SJCRH30 (cell line): Measurements from ENCODE around the gene MEX3D. TPM values are rescaled to one million over a fixed set of nuclear protein-coding genes. Genes with fewer than 3 reads are reported as not detected.

Experiments used
- DNase-seq, 2 experiments: peaks; one replicate each; pipeline ENCODE4 v3.0.0-alpha.2; 2015 to 2020
- H3K27ac ChIP-seq: fragments of 250-450 bp; sonication (Bioruptor Pico); 2 replicates; pipeline ENCODE4 v1.5.1; 2020; ENCODE audit warnings: mild to moderate bottlenecking, moderate library complexity
- H3K27me3 ChIP-seq: fragments of 250-450 bp; sonication (Bioruptor Pico); 2 replicates; pipeline ENCODE4 v1.5.1; 2020; ENCODE audit warnings: mild to moderate bottlenecking, moderate library complexity
- H3K36me3 ChIP-seq: fragments of 250-450 bp; sonication (Bioruptor Pico); 2 replicates; pipeline ENCODE4 v1.5.1; 2020; ENCODE audit warnings: mild to moderate bottlenecking, moderate library complexity
- H3K4me1 ChIP-seq: fragments of 250-450 bp; sonication (Bioruptor Pico); 2 replicates; pipeline ENCODE4 v1.5.1; 2020; ENCODE audit warnings: mild to moderate bottlenecking, moderate library complexity
- H3K4me3 ChIP-seq: fragments of 250-450 bp; sonication (Bioruptor Pico); 2 replicates; pipeline ENCODE4 v1.5.1; 2020; ENCODE audit warnings: mild to moderate bottlenecking, moderate library complexity
- H3K9me3 ChIP-seq: fragments of 250-450 bp; sonication (Bioruptor Pico); replicated peaks from 2 replicates; pipeline ENCODE4 v1.5.1; 2020; ENCODE audit warnings: mild to moderate bottlenecking, moderate library complexity
- total RNA-seq: library from RNA; depleted of rRNA; stranded (reverse); fragments of >200 nt; shearing (Covaris generic); gene quantifications from 2 replicates; pipeline ENCODE4 v1.2.3, GENCODE V29; 2014; rRNA removed

MEX3D gene
- 47.5 and 49.2 TPM in 2 replicates for total RNA-seq

DNA sequence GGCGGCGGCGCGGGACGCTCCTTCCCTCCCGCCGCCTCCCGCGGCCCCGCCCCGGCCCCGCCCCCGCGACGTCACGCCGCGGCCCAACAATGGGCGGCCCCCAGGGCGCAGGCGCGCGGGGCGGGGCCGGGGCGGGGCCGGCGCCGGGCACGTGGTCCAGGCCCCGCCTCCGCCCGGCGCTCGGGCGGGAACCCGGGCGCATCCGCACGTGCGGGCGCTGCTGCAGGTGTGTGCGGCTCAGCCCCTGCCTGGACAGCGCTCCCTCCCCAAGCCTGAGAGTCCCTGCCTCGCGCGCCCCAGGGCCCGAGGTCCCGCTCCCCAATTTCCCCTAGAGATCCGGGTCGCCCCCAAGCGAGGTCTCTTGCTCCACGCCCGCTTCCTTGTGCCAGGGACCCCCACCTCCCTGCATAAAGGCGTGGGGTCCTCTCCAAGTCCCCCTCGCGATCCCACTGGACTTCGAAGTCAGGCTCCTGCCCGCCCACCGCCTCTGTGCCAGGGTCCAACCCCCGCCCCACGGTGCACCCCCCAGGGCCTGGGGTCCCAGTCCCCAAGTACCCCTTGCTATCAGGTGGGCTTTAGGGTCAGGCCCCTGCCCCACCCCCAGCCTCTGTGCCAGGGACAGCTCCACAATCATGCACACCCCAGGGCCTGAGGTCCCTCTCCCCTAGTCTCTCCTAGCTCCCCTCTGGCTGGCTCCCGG, at the start of gene MEX3D:
Gene MEX3D, minus strand, starts transcription at position 6 of the 700 bp plus-strand sequence. CDS start 267 bp downstream, outside the sequence.
- Histone ChIP-seq H3K4me1 (peaks cover 3% of the 10 kb centered on the region), H3K9me3 (no peaks in the 10 kb centered on the region), H3K27ac (peak within 1 kb of the TSS; percentile 88; the same call in 1 of the 2 replicates), H3K36me3 (0 out of 2 replicates have a peak, but pooled peaks cover 5% of the 10 kb centered on the region), H3K27me3 (no peaks in the 10 kb centered on the region), H3K4me3 (peak within 1 kb of the TSS; percentile 86)
- peak; percentile 67 to 82 for DNase-seq

DNA sequence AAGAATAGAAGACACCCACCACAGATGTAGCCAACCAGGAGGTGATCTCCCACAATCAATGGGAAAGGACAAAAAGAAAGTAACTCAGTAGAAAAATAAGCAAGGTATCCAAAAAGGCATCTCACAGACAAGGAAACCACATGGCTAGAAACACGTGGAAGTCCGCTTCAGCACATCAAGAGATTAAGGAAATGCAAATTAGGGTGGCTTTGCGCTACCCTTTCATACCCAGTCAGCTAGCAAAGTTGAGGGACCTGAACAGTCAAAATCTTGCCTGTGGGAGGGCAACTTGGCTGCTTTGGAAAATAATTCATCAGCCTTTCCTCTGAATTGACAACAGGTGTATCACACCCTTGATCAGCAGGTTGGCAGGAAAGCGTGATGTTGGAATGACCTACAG, 48.8 kb upstream of the MEX3D start:
- H3K36me3 ChIP-seq = peaks cover 47% of the 10 kb centered on the region
- H3K9me3 ChIP-seq = no peaks in the 10 kb centered on the region
- no peaks in the 10 kb centered on the region for H3K4me1 ChIP-seq
- H3K27me3 ChIP-seq = no peaks in the 10 kb centered on the region
- no peak overlapping the region for H3K27ac ChIP-seq
- no peak for DNase-seq
- no peak overlapping the region for H3K4me3 ChIP-seq

DNA sequence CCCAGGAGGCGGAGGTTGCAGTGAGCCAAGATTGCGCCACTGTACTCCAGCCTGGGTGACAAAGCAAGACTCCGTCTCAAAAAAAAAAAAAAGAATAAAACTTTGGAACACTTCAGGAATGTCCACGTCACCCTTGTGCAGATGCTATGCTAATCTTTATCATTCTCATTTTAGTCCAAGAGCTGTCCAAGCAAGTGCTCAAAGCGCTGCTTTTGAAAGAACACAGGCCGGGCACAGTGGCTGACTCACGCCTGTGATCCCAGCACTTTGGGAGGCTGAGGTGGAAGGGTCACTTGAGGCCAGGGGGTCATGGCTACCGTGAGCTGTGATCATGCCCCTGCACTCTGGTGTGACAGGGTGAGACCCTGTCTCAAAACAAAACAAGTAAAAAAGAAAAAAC, 48.3 kb upstream of the MEX3D start:
- H3K4me1 ChIP-seq = no peaks in the 10 kb centered on the region
- H3K36me3 ChIP-seq = peaks cover 50% of the 10 kb centered on the region
- no peak overlapping the region for H3K4me3 ChIP-seq
- no peaks in the 10 kb centered on the region for H3K27me3 ChIP-seq
- no peak for DNase-seq
- no peaks in the 10 kb centered on the region for H3K9me3 ChIP-seq
- H3K27ac ChIP-seq = no peak overlapping the region

DNA sequence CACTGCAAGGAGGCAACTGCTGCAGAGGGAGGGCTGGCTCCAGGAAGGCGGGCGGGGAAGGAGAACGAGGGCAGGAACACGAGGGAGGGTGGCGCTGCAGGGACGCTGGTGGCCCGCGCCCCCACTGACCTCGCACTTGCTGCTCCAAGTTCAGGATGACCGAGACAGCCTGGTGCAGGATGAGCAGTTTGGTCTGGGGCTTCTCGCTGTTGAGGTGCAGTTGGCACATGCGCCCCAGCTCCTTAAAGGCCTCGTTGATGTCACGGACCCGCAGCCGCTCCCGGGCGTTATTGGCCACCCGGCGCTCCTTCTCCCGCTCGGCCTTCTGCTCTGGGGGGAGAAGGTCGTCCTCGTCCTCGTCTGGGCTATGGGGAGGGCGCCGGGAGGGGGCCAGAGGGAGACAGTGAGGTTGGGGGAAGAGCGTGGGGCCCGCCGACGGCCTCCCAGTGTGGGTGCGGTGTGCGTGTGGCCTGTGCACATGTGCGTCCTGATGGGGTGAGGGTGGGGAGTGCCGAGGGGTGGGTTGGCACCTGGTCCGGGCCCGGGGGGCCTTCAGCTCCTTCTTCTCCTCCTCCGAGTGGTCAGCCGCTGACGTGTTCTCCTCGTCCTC, 47.1 kb upstream of the MEX3D start:
- Histone ChIP-seq H3K27me3 (no peaks in the 10 kb centered on the region), H3K4me1 (no peaks in the 10 kb centered on the region), H3K36me3 (peaks cover 50% of the 10 kb centered on the region), H3K4me3 (no peak overlapping the region), H3K9me3 (no peaks in the 10 kb centered on the region), H3K27ac (no peak overlapping the region)
- DNase-seq = no peak

DNA sequence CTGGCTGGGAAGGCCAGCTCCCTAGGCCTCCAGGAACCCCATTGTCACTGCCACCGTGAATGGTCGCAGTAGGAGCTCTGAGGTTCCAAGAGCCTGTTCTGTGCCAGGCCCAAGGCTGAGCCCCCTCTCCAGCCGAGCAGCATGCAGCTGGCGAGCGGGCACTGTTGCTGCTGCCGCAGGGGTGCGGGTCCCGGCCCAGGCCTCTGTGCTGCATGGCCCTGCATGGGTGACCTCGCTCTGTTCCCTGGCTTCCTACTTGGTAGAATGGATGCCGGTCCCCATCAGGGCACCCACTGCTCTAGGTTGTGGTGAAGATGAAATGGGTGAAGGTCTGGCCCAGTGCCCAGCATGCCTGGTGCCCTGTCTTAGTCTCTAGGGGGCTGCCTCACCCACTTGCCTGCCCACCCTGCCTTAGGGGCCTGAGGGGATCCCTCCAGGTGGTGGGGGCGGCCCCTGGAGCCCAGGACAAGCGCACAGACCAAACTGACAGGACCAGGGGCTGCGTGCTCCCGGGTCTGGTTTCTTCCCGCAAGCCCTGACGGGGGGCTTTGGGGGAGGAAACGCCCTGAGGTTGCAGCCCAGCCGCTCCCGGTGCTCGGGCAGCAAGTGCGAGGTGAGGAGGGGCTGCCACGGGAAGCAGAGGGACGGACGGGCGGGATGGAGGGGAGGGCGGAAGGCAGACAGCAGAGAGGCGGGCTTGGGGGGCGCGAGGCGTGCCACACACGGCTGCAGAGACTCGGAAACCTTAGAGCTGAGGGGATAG, 45.9 kb upstream of the MEX3D start:
- H3K27ac ChIP-seq = no peak overlapping the region
- no peaks in the 10 kb centered on the region for H3K4me1 ChIP-seq
- peaks cover 50% of the 10 kb centered on the region for H3K36me3 ChIP-seq
- no peaks in the 10 kb centered on the region for H3K9me3 ChIP-seq
- no peaks in the 10 kb centered on the region for H3K27me3 ChIP-seq
- no peak overlapping the region for H3K4me3 ChIP-seq
- DNase-seq = no peak

DNA sequence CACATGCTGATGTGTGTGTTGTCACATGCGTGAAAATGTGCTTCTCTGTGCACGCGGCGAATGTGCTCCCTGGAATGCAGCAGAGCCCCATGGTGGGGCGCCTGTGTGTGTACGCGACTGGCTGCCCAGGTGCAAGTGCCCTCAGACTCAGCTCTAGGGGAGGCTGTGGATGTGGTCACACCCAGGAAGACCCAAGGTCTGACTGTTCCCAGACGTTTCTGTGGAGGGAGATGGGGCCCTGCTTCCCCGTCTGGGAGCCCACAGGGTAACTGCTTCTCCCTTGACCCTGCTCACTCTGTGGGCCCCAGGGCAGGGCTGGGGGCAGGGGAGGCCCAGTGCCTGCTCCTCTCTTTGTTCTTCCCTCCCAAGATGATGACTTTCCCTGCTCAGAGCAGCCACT, 45.0 kb upstream of the MEX3D start:
- no peak overlapping the region for H3K4me3 ChIP-seq
- H3K36me3 ChIP-seq = peaks cover 44% of the 10 kb centered on the region
- no peaks in the 10 kb centered on the region for H3K4me1 ChIP-seq
- H3K27ac ChIP-seq = no peak overlapping the region
- no peak for DNase-seq
- no peaks in the 10 kb centered on the region for H3K27me3 ChIP-seq
- H3K9me3 ChIP-seq = no peaks in the 10 kb centered on the region

DNA sequence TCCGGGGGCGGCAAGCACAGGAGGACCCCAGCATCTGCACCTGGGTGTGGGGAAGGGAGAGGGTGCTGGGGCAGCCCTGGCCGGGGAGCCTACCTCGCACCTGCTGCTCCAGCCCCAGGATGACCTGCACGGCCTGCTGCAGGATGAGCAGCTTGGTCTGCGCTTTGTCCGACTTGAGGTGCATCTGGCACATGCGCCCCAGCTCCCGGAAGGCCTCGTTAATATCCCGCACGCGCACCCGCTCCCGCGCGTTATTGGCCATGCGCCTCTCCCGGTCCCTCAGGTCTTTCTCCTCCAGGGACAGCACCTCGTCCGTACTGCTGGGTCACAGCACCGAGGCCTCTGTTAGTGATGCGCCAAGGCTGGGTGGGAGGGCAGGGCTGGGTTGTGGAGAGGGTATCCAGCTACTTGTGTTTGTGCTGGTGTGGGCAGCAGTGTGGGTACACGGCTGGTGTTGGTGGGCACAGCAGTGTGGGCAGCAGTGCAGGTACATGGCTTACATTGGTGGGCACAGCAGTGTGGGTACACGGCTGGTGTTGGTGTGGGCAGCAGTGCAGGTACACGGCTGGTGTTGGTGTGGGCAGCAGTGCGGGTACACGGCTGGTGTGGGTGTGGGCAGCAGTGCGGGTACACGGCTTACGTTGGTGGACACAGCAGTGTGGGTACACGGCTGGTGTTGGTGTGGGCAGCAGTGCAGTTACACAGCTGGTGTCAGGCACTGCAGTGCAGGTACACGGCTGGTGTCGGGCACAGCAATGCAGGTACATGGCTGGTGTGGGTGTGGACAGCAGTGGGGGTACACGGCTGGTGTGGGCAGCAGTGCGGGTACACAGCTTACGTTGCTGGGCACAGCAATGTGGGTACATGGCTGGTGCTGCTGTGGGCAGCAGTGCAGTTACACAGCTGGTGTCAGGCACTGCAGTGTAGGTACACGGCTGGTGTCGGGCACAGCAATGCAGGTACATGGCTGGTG, 44.3 kb upstream of the MEX3D start:
- Histone ChIP-seq H3K4me3 (no peak overlapping the region), H3K9me3 (no peaks in the 10 kb centered on the region), H3K36me3 (peaks cover 37% of the 10 kb centered on the region), H3K4me1 (no peaks in the 10 kb centered on the region), H3K27ac (no peak overlapping the region), H3K27me3 (no peaks in the 10 kb centered on the region)
- no peak for DNase-seq

DNA sequence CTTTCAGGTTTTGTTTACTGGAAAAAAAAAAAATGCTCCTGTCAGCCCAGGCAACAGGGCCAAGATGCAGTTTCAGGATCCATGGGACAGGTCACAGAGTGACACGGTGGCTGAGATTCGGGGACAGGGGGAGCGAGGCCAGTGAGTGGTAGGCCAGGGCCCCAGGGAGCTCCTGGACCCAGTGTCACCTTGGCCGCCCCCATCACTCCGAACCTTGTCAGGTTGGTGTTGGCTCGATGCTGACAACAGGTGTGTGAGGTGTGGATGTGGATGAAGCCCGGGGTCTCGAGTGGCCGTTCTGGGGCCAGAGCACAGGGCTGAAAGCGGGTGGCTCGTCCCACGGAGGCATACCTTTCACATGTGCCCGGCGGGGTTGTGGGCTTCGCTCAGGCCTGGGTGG, 43.2 kb upstream of the MEX3D start:
- DNase-seq = no peak
- Histone ChIP-seq H3K27me3 (no peaks in the 10 kb centered on the region), H3K4me1 (no peaks in the 10 kb centered on the region), H3K27ac (no peak overlapping the region), H3K9me3 (no peaks in the 10 kb centered on the region), H3K36me3 (peaks cover 30% of the 10 kb centered on the region), H3K4me3 (no peak overlapping the region)

DNA sequence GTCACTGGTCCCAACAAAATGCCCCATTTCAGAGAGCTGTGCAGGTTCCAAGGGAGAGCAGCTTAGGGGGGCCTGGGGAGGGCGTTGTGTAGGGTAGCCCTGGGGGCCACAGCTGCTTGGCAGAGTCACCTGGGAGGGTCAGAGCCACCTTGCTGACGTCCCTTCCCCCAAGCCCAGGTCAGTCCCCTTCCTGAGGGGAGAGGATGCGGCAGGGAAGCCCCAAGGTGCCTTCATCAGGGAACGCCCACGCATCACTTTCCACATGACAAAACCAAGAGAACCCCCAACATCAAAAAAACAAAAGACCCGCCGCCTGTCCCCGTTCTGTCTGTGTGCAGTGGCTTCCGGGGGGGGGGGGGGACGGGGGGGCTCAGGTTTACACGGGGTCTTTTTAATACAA, 42.5 kb upstream of the MEX3D start:
- H3K4me3 ChIP-seq = no peak overlapping the region
- DNase-seq = no peak
- no peaks in the 10 kb centered on the region; the same call in 1 of the 2 replicates for H3K4me1 ChIP-seq
- H3K36me3 ChIP-seq = peaks cover 22% of the 10 kb centered on the region
- no peaks in the 10 kb centered on the region for H3K9me3 ChIP-seq
- no peaks in the 10 kb centered on the region for H3K27me3 ChIP-seq
- no peak overlapping the region for H3K27ac ChIP-seq

DNA sequence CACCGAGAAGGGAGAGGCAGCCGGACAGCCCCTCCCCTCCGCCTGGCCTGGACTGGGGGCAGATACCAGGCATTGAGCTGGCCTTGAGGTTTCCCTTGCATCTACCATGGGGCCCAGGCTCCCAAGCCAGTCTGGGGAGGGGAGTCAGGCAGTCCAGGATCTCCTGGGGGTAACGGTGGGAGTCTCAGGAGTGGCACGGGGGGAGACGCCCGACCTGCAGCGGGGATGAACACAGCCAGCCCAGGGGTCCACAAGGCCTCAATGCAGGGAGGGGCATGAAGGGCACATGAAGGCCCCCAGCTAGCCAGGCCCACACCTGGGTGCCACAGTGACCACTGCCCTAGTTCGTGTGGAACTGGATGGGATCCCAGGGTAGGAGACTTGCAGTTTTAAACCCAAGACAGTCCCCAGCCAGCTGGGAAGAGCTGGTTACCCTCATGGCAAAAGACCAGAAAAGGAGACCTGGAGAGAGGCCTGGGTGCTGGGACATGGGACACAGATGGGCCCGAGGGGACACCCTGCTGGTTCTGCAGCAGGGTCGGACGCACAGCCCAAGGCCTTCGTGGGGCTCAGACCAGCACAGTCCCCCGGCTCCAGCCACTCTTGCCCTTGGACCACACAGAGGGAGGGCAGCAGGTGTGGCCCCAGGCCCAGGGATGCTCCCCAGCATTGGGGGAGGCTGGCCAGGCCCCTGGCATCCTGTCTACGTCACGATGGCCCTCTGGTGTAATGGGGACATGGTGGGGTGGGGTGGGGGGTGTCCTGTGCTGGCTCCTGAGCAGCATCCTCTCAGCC, 41.8 kb upstream of the MEX3D start:
- Histone ChIP-seq H3K9me3 (no peaks in the 10 kb centered on the region), H3K36me3 (peaks cover 15% of the 10 kb centered on the region), H3K4me1 (no peaks in the 10 kb centered on the region; the same call in 1 of the 2 replicates), H3K27ac (no peak overlapping the region), H3K27me3 (no peaks in the 10 kb centered on the region), H3K4me3 (no peak overlapping the region)
- DNase-seq = no peak

DNA sequence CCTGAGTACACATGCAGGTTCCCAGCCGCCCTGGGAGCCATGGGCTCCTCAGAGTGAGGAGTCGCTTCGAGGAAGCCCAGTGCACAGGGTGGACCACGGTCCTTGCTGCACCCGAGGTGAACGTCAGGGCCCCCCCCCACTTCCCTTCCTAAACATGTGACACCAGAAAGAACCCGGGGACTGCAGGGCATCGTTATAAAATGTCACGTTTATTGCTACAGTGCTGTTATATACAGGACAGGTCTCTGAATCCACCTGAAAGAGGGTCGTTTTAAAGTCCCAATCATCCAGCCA, 40.9 kb upstream of the MEX3D start:
- no peak overlapping the region for H3K27ac ChIP-seq
- no peaks in the 10 kb centered on the region for H3K9me3 ChIP-seq
- H3K4me1 ChIP-seq = no peaks in the 10 kb centered on the region; the same call in 1 of the 2 replicates
- no peaks in the 10 kb centered on the region for H3K27me3 ChIP-seq
- H3K4me3 ChIP-seq = no peak overlapping the region
- H3K36me3 ChIP-seq = peaks cover 10% of the 10 kb centered on the region
- no peak for DNase-seq

DNA sequence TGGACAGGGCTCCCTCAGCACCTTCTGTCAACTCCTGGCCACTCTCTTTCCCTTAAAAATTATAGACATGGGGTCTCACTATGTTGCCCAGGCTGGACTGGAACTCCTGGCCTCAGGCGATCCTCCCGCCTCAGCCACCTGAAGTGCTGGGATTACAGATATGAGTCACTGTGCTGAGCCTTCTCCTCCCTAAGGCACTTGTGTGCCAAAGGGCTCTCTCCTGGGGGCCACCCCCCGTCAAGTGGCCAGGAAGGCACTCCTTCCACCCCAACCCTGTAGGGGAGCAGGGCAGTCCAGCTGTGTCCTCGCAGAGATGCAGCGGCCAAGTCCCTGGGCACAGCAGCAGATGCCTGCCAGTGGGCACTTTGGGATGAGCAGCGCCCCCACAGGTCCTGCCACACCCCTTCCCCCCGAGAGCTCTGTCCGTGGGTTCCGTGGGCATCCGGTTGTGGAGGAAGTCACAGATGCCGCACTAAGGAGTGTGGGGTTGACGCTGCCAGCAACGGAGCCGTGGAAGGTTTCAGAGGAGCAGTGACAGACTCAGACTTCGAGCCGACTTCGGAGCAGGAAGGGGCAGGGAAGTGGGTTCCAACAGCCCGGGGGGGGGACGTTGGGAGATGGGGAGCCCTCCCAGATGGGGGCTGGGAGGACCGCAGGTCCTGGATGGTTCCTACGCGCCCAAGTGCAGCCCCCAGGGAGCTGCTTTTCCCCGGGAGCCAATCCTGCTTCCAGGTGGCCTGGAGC, 40.4 kb upstream of the MEX3D start:
- Histone ChIP-seq H3K36me3 (peaks cover 5% of the 10 kb centered on the region), H3K9me3 (no peaks in the 10 kb centered on the region)

DNA sequence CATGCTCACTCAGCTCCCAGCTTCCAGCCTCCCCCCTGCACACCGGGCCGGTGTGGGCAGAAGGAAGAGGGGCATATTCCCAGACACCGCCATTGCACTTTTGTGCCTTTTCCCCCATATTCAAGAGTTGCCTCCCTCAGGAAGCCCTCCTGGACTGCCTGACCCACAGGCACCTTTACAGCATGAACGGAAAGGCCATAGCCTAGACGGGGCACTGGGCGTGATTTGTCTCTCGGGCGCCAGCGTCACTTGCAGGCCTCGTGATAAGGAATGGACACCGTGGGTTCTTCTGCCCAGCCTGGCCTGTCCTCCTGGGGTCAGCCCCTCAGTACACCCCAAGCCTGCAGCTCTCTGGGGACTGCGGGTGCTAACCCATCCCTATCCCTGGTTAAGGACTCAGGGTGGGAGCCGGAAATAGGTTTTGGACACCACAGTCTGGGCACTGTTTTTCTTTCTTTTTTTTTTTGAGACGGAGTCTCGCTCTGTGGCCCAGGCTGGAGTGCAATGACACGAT, 38.1 kb upstream of the MEX3D start:
- H3K9me3 ChIP-seq = no peaks in the 10 kb centered on the region
- no peak overlapping the region for H3K27ac ChIP-seq
- no peak for DNase-seq

More for the DNA sequence above, 40.4 kb upstream of the MEX3D start:
- no peak for DNase-seq
- Histone ChIP-seq H3K27ac (no peak overlapping the region), H3K4me1 (no peaks in the 10 kb centered on the region; the same call in 1 of the 2 replicates), H3K27me3 (no peaks in the 10 kb centered on the region), H3K4me3 (no peak overlapping the region)

More for the DNA sequence above, 38.1 kb upstream of the MEX3D start:
- Histone ChIP-seq H3K36me3 (no peaks in the 10 kb centered on the region; the same call in 1 of the 2 replicates), H3K4me3 (peak overlapping the region; percentile 97), H3K27me3 (no peaks in the 10 kb centered on the region), H3K4me1 (no peaks in the 10 kb centered on the region; the same call in 1 of the 2 replicates)
